Mammary epithelial cell (primary cell): ENCODE results near the gene MED10.

ENCODE experiments used
- EZH2 ChIP-seq: IDR thresholded peaks from 2 replicates; pipeline ENCODE4 v1.6.1; 2012; ENCODE audit warnings: low read length, inconsistent platforms, borderline replicate concordance
- TF ChIP-seq, protein P1 (sequence below), 2 donors: IDR thresholded peaks in 1 of 2; conservative IDR thresholded peaks in 1 of 2; 2 replicates each; pipeline ENCODE4 v1.5.1; 2011 to 2012; ENCODE audit warnings: inconsistent platforms in 2 of 2, low read length in 2 of 2, mild to moderate bottlenecking in 2 of 2, control low read depth in 1 of 2, low read depth in 1 of 2; ENCODE audit not compliant: insufficient read depth in 1 of 2; ENCODE audit errors: extremely low read depth in 1 of 2

GRCh38 chr5:6376974-6377520, 1.3 kb downstream of the MED10 start:
- TF ChIP-seq, protein P1, sequence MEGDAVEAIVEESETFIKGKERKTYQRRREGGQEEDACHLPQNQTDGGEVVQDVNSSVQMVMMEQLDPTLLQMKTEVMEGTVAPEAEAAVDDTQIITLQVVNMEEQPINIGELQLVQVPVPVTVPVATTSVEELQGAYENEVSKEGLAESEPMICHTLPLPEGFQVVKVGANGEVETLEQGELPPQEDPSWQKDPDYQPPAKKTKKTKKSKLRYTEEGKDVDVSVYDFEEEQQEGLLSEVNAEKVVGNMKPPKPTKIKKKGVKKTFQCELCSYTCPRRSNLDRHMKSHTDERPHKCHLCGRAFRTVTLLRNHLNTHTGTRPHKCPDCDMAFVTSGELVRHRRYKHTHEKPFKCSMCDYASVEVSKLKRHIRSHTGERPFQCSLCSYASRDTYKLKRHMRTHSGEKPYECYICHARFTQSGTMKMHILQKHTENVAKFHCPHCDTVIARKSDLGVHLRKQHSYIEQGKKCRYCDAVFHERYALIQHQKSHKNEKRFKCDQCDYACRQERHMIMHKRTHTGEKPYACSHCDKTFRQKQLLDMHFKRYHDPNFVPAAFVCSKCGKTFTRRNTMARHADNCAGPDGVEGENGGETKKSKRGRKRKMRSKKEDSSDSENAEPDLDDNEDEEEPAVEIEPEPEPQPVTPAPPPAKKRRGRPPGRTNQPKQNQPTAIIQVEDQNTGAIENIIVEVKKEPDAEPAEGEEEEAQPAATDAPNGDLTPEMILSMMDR (conservative IDR thresholded peaks at IDR 0.05 in 1 of 2, IDR thresholded peaks at IDR 0.05 in 1 of 2; ENCODE audit: extremely low read depth in 1 of 2, insufficient read depth in 1 of 2, low read depth in 1 of 2, low read length in 2 of 2) = no peak
- no peak for TF ChIP-seq EZH2
